ENCODE measurements around the gene PCNX2.

GRCh38 chr1:233331676-233332519 lies 36.4 kb upstream of the PCNX2 start:
- TF ChIP-seq POLR2A (IDR thresholded peaks at IDR 0.05) (no peak), CTCF (IDR thresholded peaks at IDR 0.05) (no peak)
